MCF 10A (cell line): ENCODE measurements around the gene TOGARAM2. TPM values are rescaled to one million over a fixed set of nuclear protein-coding genes. Genes with fewer than 3 reads are reported as not detected.

ENCODE experiments used
- BruUV-seq: library from RNA; stranded (reverse); fragments of 400-500 nt; replicated peaks from 2 replicates; lab custom pipeline; 2021; lab: Mats Ljungman, UMichigan
- CTCF ChIA-PET: fragments of 300-600 bp; sonication (Branson Sonifier 250); formaldehyde crosslinking; extraction: SDS; loops from one replicate; lab custom pipeline; 2021; ENCODE audit warnings: antibody characterized with exemption, inconsistent platforms; lab: Yijun Ruan, JAX
- POLR2A ChIA-PET: fragments of 300-600, 350-650 bp; sonication (Branson Sonifier 250); formaldehyde crosslinking; extraction: SDS; loops from one replicate; lab custom pipeline; 2020; ENCODE audit warnings: antibody characterized with exemption, inconsistent platforms; lab: Yijun Ruan, JAX
- DNase-seq: peaks from one replicate; pipeline ENCODE4 v3.0.0-alpha.2; 2018; ENCODE audit not compliant: unreplicated experiment
- H3K27ac Mint-ChIP-seq: one replicate; pipeline ENCODE4 v1.8.0; 2022; ENCODE audit warnings: mild to moderate bottlenecking, low read depth, mixed read lengths; ENCODE audit not compliant: unreplicated experiment
- H3K27me3 Mint-ChIP-seq: one replicate; pipeline ENCODE4 v1.8.0; 2022; ENCODE audit warnings: mixed read lengths; ENCODE audit not compliant: insufficient read depth, unreplicated experiment
- H3K36me3 Mint-ChIP-seq: one replicate; pipeline ENCODE4 v1.8.0; 2022; ENCODE audit warnings: mild to moderate bottlenecking, moderate library complexity, mixed read lengths; ENCODE audit not compliant: insufficient read depth, unreplicated experiment
- H3K4me1 Mint-ChIP-seq: one replicate; pipeline ENCODE4 v1.8.0; 2022; ENCODE audit warnings: mixed read lengths; ENCODE audit not compliant: insufficient read depth, unreplicated experiment
- H3K4me3 Mint-ChIP-seq: one replicate; pipeline ENCODE4 v1.8.0; 2022; ENCODE audit warnings: mild to moderate bottlenecking, moderate library complexity, mixed read lengths; ENCODE audit not compliant: unreplicated experiment
- H3K9me3 Mint-ChIP-seq: one replicate; pipeline ENCODE4 v1.8.0; 2022; ENCODE audit warnings: mixed read lengths; ENCODE audit not compliant: unreplicated experiment
- CTCF ChIP-seq: fragments of 200-600 bp; IDR thresholded peaks from one replicate; pipeline ENCODE4 v1.8.0; 2022; ENCODE audit warnings: antibody characterized with exemption, mild to moderate bottlenecking; ENCODE audit not compliant: unreplicated experiment
- intact Hi-C: fragments of 100-400 bp; cut with micrococcal nuclease; formaldehyde crosslinking; loops from 2 replicates; pipeline ENCODE4 v1.14.1; 2022
- total RNA-seq: library from RNA; stranded (reverse); gene quantifications from 2 replicates; pipeline ENCODE4 v1.2.3, GENCODE V29; 2022

The TOGARAM2 gene
- total RNA-seq, 1 experiment from 2014 or later = 0.16 TPM

- Mint-ChIP-seq H3K9me3 (no peaks in the 10 kb centered on the region), H3K4me3 (no peak overlapping the region), H3K36me3 (no peaks in the 10 kb centered on the region), H3K27ac (no peak overlapping the region), H3K4me1 (peaks cover 18% of the 10 kb centered on the region), H3K27me3 (no peaks in the 10 kb centered on the region)
- ChIA-PET CTCF (interaction anchor here (0.9 kb wide), 1 partner anchor 92 kb away, joined by 5 read pairs; no protein-coding TSS in a partner anchor), POLR2A (interaction anchor here (1.0 kb wide), 1 partner anchor 12 kb away, joined by 3 read pairs; no protein-coding TSS in a partner anchor)
- DNase-seq = no peak
- intact Hi-C loops = no loop called here
- no TSS peak for BruUV-seq
- TF ChIP-seq CTCF = no peak
Measured at GRCh38 chr2:29050591-29050990, 69.5 kb downstream of the TOGARAM2 start.

GRCh38 chr2:29051730-29052129 is 70.6 kb downstream of the TOGARAM2 start:
- DNase-seq = no peak
- no peaks in the 10 kb centered on the region for H3K27me3 Mint-ChIP-seq
- H3K36me3 Mint-ChIP-seq = no peaks in the 10 kb centered on the region
- H3K9me3 Mint-ChIP-seq = no peaks in the 10 kb centered on the region
- no TSS peak for BruUV-seq
- H3K4me3 Mint-ChIP-seq = no peak overlapping the region
- no peak for TF ChIP-seq CTCF
- H3K4me1 Mint-ChIP-seq = peaks cover 18% of the 10 kb centered on the region
- intact Hi-C loops = no loop called here
- CTCF ChIA-PET = interaction anchor here (0.5 to 2.0 kb wide), 4 partner anchors 9 to 174 kb away, joined by 3 to 10 read pairs (median 4); no protein-coding TSS in a partner anchor
- POLR2A ChIA-PET = no interaction called here
- H3K27ac Mint-ChIP-seq = no peak overlapping the region

- CTCF ChIA-PET = interaction anchor here (0.6 to 2.2 kb wide), 12 partner anchors 9 to 972 kb away, joined by 3 to 16 read pairs (median 5); no protein-coding TSS in a partner anchor
- H3K4me3 Mint-ChIP-seq = no peak overlapping the region
- POLR2A ChIA-PET = interaction anchor here (0.6 to 2.2 kb wide), 3 partner anchors 11 to 56 kb away, joined by 3 to 9 read pairs (median 4); no protein-coding TSS in a partner anchor
- intact Hi-C loops = no loop called here
- no peaks in the 10 kb centered on the region for H3K27me3 Mint-ChIP-seq
- no TSS peak for BruUV-seq
- H3K27ac Mint-ChIP-seq = no peak overlapping the region
- no peaks in the 10 kb centered on the region for H3K36me3 Mint-ChIP-seq
- no peak for DNase-seq
- no peaks in the 10 kb centered on the region for H3K9me3 Mint-ChIP-seq
- peaks cover 18% of the 10 kb centered on the region for H3K4me1 Mint-ChIP-seq
- TF ChIP-seq CTCF = no peak
Measured at GRCh38 chr2:29052807-29053206, 71.7 kb downstream of the TOGARAM2 start.

- H3K27ac Mint-ChIP-seq = no peak overlapping the region
- no peak for DNase-seq
- H3K9me3 Mint-ChIP-seq = no peaks in the 10 kb centered on the region
- intact Hi-C loops = no loop called here
- no peak for TF ChIP-seq CTCF
- ChIA-PET POLR2A (interaction anchor here (0.6 to 2.2 kb wide), 3 partner anchors 11 to 55 kb away, joined by 3 to 9 read pairs (median 4); no protein-coding TSS in a partner anchor), CTCF (interaction anchor here (0.5 to 2.5 kb wide), 24 partner anchors 10 to 987 kb away, joined by 3 to 16 read pairs (median 4); no protein-coding TSS in a partner anchor)
- H3K27me3 Mint-ChIP-seq = no peaks in the 10 kb centered on the region
- BruUV-seq = no TSS peak
- H3K36me3 Mint-ChIP-seq = no peaks in the 10 kb centered on the region
- H3K4me1 Mint-ChIP-seq = peaks cover 18% of the 10 kb centered on the region
- no peak overlapping the region for H3K4me3 Mint-ChIP-seq
Measured at GRCh38 chr2:29053223-29053622, 72.1 kb downstream of the TOGARAM2 start.
